OCI-M2 (cell line): ENCODE measurements around the gene RFX1.

Experiments used
- DNase-seq: peaks from one replicate; lab custom pipeline; 2025; ENCODE audit not compliant: unreplicated experiment; lab: John Stamatoyannopoulos, UW

RFX1 gene

DNA sequence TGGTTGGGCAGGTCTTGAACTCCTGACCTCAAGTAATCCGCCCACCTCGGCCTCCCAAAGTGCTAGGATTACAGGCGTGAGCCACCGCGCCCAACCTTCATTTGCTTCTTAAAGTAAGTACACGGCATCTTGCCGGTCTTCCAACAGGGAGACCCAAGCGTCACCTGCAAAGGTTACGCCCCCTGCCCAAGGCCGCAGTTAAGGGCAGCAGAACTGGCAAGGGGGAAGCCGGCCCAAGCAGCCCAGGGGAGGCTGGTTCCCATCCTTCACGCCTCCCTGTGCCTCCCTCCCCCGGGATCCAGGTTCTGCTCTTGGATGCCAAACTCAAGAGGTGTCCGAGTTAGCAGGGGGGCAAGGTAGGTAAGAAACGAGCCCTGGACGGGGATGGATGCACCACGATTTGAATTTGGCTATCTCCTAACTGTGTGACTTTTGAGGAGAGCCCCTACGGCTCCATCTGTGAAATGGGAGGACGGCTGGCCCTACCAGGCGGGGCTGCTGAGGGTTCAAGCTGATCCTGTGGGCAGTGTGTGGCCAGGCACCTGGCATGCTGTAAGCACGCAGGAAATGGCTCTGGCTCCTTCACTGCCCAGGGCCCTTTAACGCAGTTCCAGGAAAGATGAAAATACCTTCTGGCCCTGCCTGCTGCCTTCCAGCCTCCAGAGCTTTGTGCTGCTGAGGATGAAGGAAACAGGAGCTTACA is 9.0 kb downstream of the RFX1 start:
- DNase-seq: no peak

DNA sequence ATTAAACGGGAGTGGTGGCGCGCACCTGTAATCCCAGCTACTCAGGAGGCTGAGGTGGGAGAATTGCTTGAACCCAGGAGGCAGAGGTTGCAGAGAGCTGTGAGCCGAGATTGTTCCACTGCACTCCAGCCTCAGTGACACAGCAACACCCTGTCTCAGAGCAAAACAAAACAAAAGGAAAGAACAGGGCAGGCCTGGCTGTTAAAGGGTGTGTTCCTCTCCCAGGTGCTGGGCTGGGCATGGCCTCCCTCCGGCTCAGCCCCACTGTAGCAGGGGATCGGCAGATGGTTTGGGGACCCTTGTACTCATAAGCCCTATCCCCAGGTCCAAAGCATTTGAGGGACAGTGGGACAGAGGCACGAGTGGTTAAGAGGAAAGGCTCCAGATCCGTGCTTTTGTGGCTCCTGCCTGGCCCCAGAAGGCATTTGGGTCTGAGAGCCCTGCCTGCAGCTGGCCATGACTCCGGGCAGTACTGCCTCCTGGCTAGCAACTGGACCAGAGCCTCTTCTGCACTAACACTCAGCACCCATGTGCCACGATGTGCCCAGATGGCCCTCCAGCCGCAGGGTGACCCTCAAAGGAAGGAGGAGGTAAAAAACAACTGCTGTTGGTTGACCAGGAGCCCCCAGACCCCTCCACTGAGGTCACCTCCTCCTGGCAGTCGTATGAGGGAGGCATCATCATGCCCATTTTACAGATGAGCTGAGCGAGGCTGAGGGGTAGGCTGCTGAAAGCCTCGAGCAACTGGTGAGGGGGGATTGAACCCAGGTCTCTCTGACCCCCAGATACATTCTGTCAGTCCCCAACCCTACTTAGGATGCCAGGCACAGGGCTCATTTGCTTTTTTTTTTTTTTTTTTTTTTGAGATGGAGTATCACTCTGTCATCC is 10.0 kb downstream of the RFX1 start:
- DNase-seq: no peak

DNA sequence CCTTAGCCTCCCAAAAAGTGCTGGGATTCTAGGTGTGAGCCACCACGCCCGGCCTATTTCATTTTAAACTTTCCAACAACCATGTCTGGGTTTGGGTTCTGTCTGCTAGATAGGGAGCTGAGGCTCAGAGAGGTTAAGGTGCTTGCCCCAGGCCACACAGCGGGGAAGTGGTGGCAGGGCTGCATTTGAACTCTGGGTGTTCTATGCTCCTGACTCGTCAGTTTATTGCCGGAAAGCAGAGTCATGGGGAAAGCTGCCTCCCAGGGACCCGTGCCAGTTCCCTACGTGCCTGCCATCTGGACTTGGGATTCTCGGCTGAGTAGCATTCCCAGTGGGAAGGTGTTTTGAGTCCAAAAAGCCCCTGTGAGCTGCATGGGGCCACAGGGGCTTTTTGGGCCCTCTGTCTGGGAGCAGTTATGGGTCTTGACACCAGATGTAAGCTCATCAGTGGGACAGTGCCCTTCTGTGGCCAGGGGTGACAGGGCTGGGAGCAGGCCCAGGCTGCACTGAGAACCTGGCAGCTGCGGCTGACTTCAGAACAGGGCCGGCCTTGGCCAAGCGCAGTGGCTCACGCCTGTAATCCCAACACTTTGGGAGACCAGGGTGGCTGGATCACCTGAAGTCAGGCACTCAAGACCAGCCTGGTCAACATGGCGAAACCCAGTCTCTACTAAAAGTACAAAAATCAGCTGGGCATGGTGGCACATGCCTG is 10.9 kb downstream of the RFX1 start:
- DNase-seq: no peak

DNA sequence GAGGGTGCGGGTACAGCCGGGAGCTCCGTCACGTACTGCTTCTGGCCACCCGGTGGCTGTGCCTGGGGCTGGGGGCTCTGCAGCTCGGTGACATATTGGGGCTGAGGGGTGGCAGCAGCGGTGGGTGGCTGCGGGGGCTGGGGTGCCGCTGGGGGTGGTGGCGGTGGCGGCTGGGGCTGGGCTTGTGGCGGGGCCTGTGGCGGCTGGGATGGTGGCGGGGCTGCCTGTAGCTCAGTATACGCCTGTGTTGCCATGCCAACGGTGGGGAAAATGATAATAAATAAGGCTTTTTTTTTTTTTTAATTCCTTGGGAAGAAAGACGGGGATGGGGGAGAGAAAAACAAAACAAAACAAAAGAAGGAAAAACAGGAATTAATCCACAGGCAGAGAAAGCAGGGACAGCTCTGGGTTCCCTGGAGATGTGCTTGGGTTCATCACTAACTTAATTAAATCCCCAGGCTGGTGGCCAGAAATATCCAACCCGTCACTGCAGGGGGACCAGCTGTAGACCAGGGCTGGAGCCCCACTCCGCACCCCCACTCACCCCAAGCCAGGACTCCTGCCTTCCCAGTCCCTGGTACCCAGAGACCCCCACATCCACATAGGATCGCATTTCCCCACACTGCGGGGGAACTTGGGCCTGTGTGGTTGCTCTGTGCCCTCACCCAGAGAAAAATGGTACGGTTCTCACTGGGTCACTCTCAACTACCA is 12.4 kb downstream of the RFX1 start:
- DNase-seq: no peak

DNA sequence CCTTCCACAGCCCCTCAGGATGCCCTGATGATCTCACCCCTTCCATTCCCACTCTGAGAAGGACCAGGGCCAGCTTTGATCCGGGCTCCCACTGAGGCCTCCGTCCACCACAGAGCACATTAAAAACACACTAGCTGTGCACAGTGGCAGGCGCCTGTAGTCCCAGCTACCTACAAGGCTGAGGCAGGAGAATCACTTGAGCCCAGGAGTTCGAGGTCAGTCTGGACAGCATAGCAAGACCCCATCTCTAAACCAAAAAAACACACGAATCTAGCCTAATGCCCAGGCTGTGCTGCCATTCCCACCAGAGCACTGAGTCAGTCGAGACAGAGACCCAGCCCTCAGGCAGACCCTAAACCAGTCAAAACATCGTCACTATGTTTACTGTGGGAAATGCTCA is 14.1 kb downstream of the RFX1 start:
- DNase-seq: no peak

DNA sequence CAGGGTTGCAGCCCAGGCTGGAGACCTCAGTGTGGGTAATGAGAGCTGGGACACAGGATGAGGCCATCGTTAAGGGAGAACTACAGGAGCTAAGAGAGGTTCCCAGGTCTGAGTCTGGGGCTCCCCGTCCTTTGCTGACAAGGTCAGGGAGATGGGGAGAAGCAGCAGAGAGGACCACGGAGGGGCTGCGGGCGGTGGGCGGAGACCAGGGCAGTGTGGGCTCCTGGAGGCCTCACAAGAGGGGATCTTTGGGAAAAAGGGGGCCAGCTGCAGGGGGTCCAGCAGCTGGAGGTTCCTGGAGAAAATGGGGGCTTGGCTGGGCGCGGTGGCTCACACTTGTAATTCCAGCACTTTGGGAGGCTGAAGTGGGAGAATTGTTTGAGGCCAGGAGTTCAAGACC is 16.0 kb downstream of the RFX1 start:
- no peak for DNase-seq

DNA sequence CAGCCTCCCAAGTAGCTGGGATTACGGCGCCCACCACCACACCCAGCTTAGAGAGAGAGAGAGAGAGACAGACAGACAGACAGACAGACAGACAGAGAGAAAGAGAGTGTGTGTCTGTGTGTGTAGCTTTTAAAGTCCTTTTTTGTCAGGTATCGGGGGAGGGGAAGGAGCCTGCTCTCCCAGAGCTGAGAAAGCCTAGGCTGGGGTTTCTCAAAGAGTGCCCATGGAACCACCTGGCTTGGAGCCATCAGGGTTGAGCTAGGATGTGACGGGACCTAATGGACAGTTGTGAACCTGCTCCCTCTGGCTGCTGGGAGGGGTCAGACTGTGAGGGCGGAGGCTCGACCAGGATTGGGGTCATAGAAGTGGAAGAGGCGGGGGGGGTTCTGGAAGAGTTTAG is 16.6 kb downstream of the RFX1 start:
- DNase-seq: no peak

DNA sequence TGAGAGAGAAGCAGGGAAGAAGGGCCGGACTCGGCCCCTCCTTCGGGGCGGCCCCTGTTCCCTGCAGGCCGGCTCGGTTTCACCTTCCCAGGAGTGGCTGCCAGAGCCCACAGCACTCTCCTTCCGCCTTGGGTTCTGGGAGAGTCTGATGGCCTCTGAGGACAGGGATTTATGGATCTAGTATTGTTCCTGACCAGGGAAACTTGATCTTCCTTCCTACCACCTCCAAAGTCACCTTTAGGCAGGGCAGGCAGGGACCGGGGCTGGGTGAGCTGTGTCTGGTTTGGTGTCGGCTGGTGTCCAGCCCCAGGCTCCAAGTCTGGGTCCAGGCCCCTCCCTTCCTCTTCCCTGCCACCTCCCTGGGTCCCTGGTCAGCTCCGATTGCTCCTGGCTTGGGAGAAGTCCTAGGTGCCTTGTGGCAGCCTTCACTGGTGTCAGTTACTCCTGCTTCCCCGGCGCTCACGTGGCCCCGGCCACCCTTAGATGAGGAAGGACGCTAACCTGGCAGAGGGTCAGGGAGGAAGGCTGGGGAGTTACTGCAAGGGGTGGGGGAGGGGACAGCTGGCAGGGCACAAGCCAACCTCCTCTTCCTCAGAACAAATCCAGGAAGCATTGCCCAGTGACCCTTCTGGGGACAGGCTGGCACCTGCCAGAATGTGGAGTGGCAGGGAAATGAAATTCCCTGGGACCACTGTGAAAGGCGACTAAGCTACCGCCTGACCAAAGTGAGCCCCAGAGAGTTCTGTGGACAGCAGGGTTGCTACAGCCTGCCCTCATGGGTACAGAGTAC is 18.8 kb downstream of the RFX1 start:
- no peak for DNase-seq

DNA sequence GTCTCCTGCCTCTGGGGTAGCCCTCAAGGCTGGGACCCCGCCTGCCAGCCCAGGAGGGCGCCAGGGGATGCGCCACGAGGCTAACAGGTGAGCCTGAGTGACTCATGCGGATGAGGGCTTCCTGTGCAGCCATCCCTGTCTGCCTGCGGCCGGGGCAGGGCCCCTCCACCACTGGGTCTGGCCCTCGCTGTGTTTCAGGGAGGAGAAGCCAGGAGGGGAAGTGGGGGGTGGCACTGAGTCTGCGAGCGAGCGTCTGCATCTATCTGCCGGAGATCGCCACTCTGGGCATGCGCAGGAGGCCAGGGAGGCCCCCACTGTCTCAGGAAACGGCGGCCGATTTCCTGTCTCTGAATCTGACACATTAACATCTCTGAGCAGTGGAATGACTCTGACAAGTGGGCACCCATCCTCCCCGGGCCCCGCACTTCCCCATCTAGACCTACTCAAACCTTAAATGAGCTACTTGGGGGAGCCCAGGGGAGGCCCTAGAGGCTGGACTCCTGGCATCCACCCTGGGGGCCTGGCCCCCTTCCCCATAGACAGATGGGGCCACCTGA is 19.7 kb downstream of the RFX1 start:
- DNase-seq: no peak

DNA sequence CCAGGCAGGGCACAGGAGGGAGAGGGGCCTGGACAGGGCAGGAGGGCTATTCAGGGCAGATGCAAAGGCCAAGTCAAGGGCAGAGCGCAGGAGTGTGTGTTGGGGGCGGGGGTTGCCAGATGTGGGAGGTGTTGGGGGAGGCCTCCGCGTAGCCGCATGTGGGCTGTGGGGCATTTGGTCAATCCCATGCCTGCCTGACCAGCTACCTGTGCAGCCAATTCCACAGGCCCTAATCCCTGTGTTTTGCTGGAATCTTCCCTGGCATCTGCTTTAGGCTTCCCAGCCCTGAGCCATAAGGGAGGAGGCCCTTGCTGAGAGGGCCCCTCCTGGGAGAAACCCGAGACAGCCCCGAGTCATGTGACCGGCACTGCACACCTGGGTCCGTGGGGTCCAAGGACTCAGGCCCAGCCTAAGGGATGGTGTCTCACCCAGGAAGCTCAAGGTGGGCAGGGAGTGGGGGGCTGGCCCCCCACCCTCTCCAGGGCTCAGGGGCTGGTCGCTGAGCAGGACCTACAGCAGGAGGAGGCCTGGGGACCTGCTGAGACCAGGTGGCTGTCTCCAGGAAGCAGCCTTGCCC is 20.3 kb downstream of the RFX1 start:
- no peak for DNase-seq

DNA sequence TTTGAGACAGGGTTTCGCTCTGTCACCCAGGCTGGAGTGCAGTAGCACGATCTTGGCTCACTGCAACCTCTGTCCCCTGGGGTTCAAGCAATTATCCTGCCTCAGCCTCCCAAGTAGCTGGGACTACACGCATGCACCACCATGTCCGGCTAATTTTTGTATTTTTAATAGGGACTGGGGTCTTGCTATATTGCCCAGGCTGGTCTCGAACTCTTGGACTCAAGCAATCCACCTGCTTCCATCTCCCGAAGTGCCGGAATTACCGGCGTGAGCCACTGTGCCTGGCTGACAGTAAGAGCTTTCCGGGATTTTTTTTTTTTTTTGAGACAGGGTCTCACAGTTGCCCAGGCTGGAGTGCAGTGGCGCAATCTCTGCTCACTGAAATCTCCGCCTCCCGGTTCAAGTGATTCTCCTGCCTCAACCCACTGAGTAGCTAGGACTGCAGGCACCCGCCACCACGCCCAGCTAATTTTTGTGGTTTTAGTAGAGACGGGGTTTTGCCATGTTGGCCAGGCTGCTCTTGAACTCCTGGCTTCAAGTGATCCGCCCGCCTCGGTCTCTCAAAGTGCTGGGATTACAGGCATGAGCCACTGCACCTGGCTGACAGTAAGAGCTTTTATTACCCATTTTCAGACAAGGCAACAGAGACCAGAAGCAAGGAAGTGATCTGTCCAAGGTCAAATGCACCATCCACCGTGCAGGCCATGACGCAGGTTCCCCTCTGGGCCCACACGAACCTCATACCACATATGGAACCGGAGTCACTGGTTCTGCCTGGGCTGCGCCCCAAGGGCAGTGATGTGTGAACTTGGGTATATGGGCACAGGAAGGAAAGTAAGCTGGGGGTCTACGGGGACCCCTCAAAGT is 21.0 kb downstream of the RFX1 start:
- DNase-seq: no peak

DNA sequence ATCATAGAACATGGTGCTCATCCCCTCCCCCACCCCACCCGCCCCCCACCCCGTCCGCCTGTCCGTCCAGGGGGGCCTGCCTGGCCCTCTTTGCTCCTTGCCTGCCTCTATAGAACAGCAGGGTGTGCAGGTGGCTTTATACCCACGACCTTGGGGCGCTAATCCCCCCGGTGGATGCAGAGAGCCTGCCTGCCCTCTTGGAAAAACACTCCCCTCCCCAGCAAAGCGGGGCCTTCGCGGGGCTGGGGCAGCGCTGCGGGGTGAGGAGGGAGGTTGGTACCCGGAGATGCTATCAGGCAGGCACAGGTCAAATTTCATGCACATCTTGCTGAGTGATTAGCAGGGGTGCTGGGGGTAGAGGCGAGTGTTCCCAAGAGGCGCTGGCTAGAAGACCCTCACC is 21.9 kb downstream of the RFX1 start:
- DNase-seq: no peak

DNA sequence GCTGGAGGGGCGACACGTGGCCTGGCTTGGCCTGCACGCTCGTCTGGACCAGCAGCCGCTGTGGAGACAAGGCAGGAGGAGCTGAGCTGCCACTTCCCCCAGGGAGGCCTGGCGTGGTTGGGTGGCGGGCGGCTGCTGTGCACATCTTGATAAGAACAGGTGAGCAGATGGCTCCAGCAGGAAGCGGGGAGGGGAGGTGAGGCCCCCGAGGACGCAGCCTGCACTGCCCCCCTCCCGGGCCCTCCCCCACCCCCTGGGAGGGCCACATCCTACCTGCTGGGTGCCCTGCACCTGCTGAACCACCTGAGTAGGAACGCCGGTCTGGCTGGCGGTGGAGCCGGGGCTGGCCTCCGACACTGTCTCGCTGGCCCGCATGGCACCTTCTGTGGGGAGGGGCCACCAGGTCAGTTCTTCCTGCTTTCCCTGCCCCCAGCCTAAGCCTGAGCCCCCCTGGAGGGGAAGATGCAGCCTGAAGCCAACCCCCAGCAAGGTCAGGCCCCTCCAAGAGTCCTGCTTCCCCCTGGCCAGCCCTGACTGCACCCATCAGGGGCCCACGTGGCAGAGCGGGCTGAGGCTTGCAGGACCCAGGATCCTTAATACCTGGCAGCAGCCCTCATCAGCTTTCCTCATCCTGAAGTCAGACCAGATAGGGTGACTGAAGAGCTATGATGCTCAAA is 22.8 kb downstream of the RFX1 start:
- no peak for DNase-seq

DNA sequence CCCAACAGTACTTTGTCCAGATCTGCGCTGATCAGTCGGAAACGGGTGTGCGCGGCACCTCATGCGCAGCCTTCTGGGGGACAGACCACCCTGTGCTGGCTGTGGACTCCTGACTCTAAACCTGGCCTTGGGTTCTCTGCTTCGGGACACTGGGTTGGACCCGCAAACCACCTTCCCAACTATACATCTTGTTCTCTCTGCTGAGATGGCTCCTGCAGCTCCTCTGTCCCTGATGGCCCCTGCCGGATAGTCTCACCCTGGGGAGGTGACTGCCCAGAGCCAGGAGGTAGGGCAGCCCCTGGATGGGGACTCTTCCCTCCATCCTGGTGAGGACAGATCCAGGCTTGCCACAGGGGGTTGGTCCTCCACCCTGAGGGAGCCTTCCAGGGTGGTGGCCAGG is 23.3 kb downstream of the RFX1 start:
- no peak for DNase-seq

DNA sequence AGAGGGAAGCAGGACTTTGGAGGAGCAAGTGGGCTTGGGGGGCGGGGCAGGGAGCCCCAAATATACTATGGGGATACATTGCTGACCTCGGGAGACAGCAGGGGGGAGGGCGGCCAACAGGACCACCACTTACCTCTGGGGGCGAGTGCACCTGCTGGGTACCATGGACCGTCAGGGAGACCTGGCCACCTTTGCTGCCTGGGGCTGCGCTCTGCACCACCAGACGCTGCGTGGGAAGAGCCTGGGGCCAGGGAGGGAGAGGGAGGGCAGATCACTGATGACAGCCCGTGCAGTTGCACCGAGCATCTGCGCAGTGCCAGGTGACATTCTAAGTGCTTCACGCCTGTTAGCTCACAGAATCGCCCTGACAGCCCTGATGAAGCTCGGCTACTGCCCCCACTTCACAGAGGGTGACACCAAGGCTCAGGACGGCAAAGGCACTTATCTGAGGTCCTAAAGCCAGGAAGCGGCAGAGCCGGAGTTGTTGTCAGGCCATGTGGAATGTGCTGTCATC is 24.1 kb downstream of the RFX1 start:
- no peak for DNase-seq

DNA sequence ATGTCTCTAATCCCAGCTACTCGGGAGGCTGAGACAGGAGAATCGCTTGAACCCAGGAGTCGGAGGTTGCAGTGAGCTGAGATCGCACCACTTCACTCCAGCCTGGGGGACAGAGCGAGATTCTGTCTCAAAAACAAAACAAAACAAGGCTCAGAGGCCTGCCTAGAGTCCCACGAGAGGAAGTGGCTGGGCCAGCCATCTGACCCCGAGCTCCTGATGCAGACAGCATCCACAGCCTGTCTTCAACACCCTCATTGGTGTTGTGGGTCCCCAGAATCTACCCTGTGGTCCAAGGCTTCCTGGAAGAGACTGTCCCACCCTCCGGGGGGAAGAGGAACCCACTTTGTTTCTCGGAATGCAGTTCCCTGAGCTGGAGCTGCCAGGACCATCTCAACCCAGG is 24.7 kb downstream of the RFX1 start:
- no peak for DNase-seq

DNA sequence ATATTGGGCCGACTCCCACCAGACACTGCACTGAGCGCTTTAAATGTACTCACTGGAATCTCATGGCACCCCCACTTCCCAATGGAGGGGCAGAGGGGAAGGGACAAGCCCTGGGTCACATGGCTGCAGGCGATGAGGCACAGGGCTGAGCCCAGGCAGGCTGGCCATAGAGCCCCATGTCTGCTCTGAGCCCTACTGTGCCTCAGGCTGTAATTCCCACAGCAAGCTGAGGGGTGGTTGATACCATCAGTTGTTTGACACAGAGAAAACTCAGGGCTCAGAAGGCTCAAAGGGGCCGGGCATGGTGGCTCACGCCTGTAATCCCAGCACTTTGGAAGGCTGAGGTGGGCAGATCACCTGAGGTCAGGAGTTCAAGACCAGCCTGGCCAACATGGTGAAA is 25.1 kb downstream of the RFX1 start:
- no peak for DNase-seq

DNA sequence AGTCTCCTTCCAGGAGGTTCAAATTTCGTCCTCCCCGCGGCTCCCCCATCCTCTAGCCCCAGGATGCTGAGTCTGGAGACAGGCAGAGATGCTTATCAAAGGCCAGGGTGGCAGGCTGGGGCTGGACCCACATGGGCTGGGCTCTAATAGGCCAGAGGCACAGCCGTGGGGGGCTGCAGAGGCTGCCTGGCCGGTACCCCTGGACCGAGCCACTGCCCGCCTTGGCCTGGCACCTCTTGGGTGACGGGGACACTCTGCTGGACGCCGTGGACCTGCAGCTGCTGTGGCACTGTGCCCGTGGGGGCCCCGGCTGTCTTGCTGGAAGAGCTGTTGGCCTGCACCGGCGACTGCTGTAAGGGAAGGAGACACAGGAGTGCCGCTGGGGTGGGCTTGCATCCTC is 25.8 kb downstream of the RFX1 start:
- no peak for DNase-seq
